C4-2B (cell line): ENCODE results near the gene ISG20L2.

Source experiments
- ZFX ChIP-seq: fragments of 450-650 bp; IDR thresholded peaks from 2 replicates; pipeline ENCODE4 v1.6.1; 2017
- TF ChIP-seq, protein P1 (sequence below): fragments of 450-650 bp; conservative IDR thresholded peaks from 2 replicates; pipeline ENCODE4 v1.5.1; 2017; ENCODE audit warnings: mild to moderate bottlenecking

- TF ChIP-seq, protein P1, sequence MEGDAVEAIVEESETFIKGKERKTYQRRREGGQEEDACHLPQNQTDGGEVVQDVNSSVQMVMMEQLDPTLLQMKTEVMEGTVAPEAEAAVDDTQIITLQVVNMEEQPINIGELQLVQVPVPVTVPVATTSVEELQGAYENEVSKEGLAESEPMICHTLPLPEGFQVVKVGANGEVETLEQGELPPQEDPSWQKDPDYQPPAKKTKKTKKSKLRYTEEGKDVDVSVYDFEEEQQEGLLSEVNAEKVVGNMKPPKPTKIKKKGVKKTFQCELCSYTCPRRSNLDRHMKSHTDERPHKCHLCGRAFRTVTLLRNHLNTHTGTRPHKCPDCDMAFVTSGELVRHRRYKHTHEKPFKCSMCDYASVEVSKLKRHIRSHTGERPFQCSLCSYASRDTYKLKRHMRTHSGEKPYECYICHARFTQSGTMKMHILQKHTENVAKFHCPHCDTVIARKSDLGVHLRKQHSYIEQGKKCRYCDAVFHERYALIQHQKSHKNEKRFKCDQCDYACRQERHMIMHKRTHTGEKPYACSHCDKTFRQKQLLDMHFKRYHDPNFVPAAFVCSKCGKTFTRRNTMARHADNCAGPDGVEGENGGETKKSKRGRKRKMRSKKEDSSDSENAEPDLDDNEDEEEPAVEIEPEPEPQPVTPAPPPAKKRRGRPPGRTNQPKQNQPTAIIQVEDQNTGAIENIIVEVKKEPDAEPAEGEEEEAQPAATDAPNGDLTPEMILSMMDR = no peak
- no peak for TF ChIP-seq ZFX
Observed at GRCh38 chr1:156750711-156751450, 22.3 kb upstream of the ISG20L2 start.
